ENCODE data around the gene SLBP. TPM values are rescaled to one million over a fixed set of nuclear protein-coding genes. Genes with fewer than 3 reads are reported as not detected.
A peak's percentile ranks its signal among the peaks of the same experiment; 100 is the strongest.

SLBP gene
- total RNA-seq, 1 experiment from 2014 or later: 98.3 TPM

GRCh38 chr4:1746265-1746691 is 34.2 kb upstream of the SLBP start:
- Histone ChIP-seq H3K27me3 (ENCODE audit: low read length) (no peaks in the 10 kb centered on the region), H4K20me1 (ENCODE audit: low read length) (no peaks in the 10 kb centered on the region), H3F3A (ENCODE audit: low read length, unreplicated experiment) (no peaks in the 10 kb centered on the region), H3K4me2 (ENCODE audit: low read length) (no peak overlapping the region), H3K9me2 (replicated peaks; ENCODE audit: low read length) (no peaks in the 10 kb centered on the region), H3K4me1 (ENCODE audit: insufficient read depth, low read length) (no peaks in the 10 kb centered on the region), H2AFZ (ENCODE audit: low read length) (no peak overlapping the region), H3K9me3 (ENCODE audit: low read length) (no peaks in the 10 kb centered on the region), H3K4me3 (ENCODE audit: low read length) (no peak overlapping the region), H3K27ac (ENCODE audit: low read length) (no peak overlapping the region), H3K9ac (ENCODE audit: low read length) (no peak overlapping the region), H3K79me2 (ENCODE audit: low read length) (no peaks in the 10 kb centered on the region), H3K36me3 (ENCODE audit: low read depth, low read length) (no peaks in the 10 kb centered on the region)
- DNase-seq (peak; percentile 59), ATAC-seq (peak; percentile 76)
- POLR2A ChIA-PET (ENCODE audit: unreplicated experiment): no interaction called here
- TF ChIP-seq EZH2phosphoT487 (IDR thresholded peaks at IDR 0.05; ENCODE audit: borderline replicate concordance, low read length): no peak
- no peak for TF ChIP-seq EZH2 (IDR thresholded peaks at IDR 0.05; ENCODE audit: low read length, unreplicated experiment)
- TF ChIP-seq CTCF (conservative IDR thresholded peaks at IDR 0.05; ENCODE audit: low read depth, low read length): peak; percentile 71
- CTCF ChIA-PET: no interaction called here
- intact Hi-C loops (cut with micrococcal nuclease): loop anchor here (1.0 kb wide), 1 partner anchor 64 kb away; no protein-coding TSS in a partner anchor
- no TSS peak for BruUV-seq (replicated peaks)

- H3K27me3 ChIP-seq (ENCODE audit: low read length): no peaks in the 10 kb centered on the region
- no peak overlapping the region for H3K9ac ChIP-seq (ENCODE audit: low read length)
- H3K79me2 ChIP-seq (ENCODE audit: low read length): no peaks in the 10 kb centered on the region
- H3K9me2 ChIP-seq (replicated peaks; ENCODE audit: low read length): no peaks in the 10 kb centered on the region
- H3K4me3 ChIP-seq (ENCODE audit: low read length): no peak overlapping the region
- no peaks in the 10 kb centered on the region for H3K4me1 ChIP-seq (ENCODE audit: insufficient read depth, low read length)
- POLR2A ChIA-PET (ENCODE audit: unreplicated experiment): no interaction called here
- intact Hi-C loops (cut with micrococcal nuclease): loop anchor here (1.0 kb wide), 1 partner anchor 65 kb away; no protein-coding TSS in a partner anchor
- DNase-seq (no peak), ATAC-seq (no peak)
- no TSS peak for BruUV-seq (replicated peaks)
- no peak overlapping the region for H3K4me2 ChIP-seq (ENCODE audit: low read length)
- H3K27ac ChIP-seq (ENCODE audit: low read length): no peak overlapping the region
- no peaks in the 10 kb centered on the region for H3K9me3 ChIP-seq (ENCODE audit: low read length)
- no peaks in the 10 kb centered on the region for H4K20me1 ChIP-seq (ENCODE audit: low read length)
- CTCF ChIA-PET: interaction anchor here (0.6 kb wide), 2 partner anchors 22 to 26 kb away, joined by 3 to 9 read pairs; no protein-coding TSS in a partner anchor
- no peaks in the 10 kb centered on the region; the same call in 1 of the 2 replicates for H3K36me3 ChIP-seq (ENCODE audit: low read depth, low read length)
- no peaks in the 10 kb centered on the region for H3F3A ChIP-seq (ENCODE audit: low read length, unreplicated experiment)
- no peak for TF ChIP-seq CTCF (conservative IDR thresholded peaks at IDR 0.05; ENCODE audit: low read depth, low read length)
- TF ChIP-seq EZH2phosphoT487 (IDR thresholded peaks at IDR 0.05; ENCODE audit: borderline replicate concordance, low read length): no peak
- no peak for TF ChIP-seq EZH2 (IDR thresholded peaks at IDR 0.05; ENCODE audit: low read length, unreplicated experiment)
- no peak overlapping the region for H2AFZ ChIP-seq (ENCODE audit: low read length)
Observed at GRCh38 chr4:1745697-1746096, 33.6 kb upstream of the SLBP start.

- H3K36me3 ChIP-seq (ENCODE audit: low read depth, low read length): no peaks in the 10 kb centered on the region; the same call in 1 of the 2 replicates
- ChIA-PET POLR2A (ENCODE audit: unreplicated experiment) (no interaction called here), CTCF (interaction anchor here (0.6 kb wide), 2 partner anchors 23 to 25 kb away, joined by 3 to 9 read pairs; no protein-coding TSS in a partner anchor)
- no peak for DNase-seq
- BruUV-seq (replicated peaks): no TSS peak
- H3K4me1 ChIP-seq (ENCODE audit: insufficient read depth, low read length): no peaks in the 10 kb centered on the region
- no peaks in the 10 kb centered on the region for H4K20me1 ChIP-seq (ENCODE audit: low read length)
- no peak overlapping the region for H3K9ac ChIP-seq (ENCODE audit: low read length)
- no peak overlapping the region for H3K4me3 ChIP-seq (ENCODE audit: low read length)
- intact Hi-C loops (cut with micrococcal nuclease): no loop called here
- no peaks in the 10 kb centered on the region for H3K9me2 ChIP-seq (replicated peaks; ENCODE audit: low read length)
- H3K27ac ChIP-seq (ENCODE audit: low read length): no peak overlapping the region
- H3K9me3 ChIP-seq (ENCODE audit: low read length): no peaks in the 10 kb centered on the region
- no peaks in the 10 kb centered on the region for H3K27me3 ChIP-seq (ENCODE audit: low read length)
- H3K79me2 ChIP-seq (ENCODE audit: low read length): no peaks in the 10 kb centered on the region
- no peak overlapping the region for H2AFZ ChIP-seq (ENCODE audit: low read length)
- TF ChIP-seq EZH2 (IDR thresholded peaks at IDR 0.05; ENCODE audit: low read length, unreplicated experiment) (no peak), CTCF (conservative IDR thresholded peaks at IDR 0.05; ENCODE audit: low read depth, low read length) (no peak), EZH2phosphoT487 (IDR thresholded peaks at IDR 0.05; ENCODE audit: borderline replicate concordance, low read length) (no peak)
- no peak overlapping the region for H3K4me2 ChIP-seq (ENCODE audit: low read length)
- no peaks in the 10 kb centered on the region for H3F3A ChIP-seq (ENCODE audit: low read length, unreplicated experiment)
- no peak for ATAC-seq
Observed at GRCh38 chr4:1745165-1745564, 33.0 kb upstream of the SLBP start.
